ENCODE measurements around the gene NUCKS1. TPM values are rescaled to one million over a fixed set of nuclear protein-coding genes. Genes with fewer than 3 reads are reported as not detected.
A peak's percentile ranks its signal among the peaks of the same experiment; 100 is the strongest.

Gene NUCKS1
- total and polyA plus RNA-seq, 2 of the 8 experiments (the other 6 are each of a cell fraction or from before 2014, with no cell fraction given) = 126 to 461 TPM

DNA sequence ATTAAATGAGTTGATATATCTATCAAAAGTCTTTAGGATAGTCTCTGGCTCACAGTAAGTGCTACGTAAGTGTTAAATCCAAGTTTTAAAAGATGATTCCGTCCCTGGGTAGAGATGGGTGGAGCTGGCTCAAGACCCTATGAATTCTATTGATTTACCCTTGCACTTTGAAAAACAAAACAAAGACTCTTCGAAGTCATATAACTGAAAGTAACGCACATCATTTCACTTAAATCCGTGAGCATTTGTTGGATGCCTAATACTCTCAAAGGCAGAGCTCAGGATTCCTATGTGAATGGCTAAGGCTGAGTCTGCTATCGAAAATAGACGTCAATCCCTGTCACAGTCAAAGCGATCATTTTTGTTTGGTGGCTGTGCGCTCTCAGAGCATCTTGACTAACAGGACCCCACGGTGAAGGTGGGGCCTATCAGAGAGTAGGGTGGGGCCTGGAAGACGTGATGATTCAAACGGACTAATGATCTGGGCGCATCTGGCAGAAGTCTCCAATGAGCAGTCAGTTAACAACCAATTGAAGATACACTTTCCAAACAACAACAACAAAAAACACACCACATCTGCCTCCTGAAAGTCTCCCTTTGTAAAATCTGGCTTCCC is 1.2 kb upstream of the NUCKS1 start:
- Histone ChIP-seq H2BK5ac (ENCODE audit: low read depth, low read length) (no peak overlapping the region), H3K79me2 (ENCODE audit: control insufficient read depth in 1 of 2, insufficient read depth in 2 of 2, low read length in 2 of 2) (peaks cover 28 to 31% of the 10 kb centered on the region in 2 experiments), H3K4me2 (ENCODE audit: insufficient read depth in 1 of 2, low read depth in 2 of 2, low read length in 2 of 2) (peak overlapping the region; percentile 74 to 82; a peak in 1 of 4 replicates), H3K23ac (ENCODE audit: insufficient read length) (no peak overlapping the region), H3K27ac (ENCODE audit: low read depth, low read length) (no peak overlapping the region), H3K4ac (replicated peaks; ENCODE audit: insufficient read length, low read depth, low read length) (no peak overlapping the region), H3K18ac (ENCODE audit: extremely low read depth, low read length) (no peak overlapping the region), H3K14ac (ENCODE audit: insufficient read length) (no peak overlapping the region), H2BK15ac (ENCODE audit: low read length) (no peak overlapping the region), H2BK20ac (ENCODE audit: low read length) (no peak overlapping the region; the same call in 1 of the 2 replicates), H3K9me3 (ENCODE audit: insufficient read depth in 2 of 2, low read depth in 1 of 2, low read length in 1 of 2) (no peaks in the 10 kb centered on the region), H3K27me3 (replicated peaks in 1 of 4; ENCODE audit: control insufficient read depth in 3 of 4, extremely low read depth in 1 of 4, insufficient read depth in 3 of 4, low read length in 3 of 4) (no peaks in the 10 kb centered on the region), H3K79me1 (ENCODE audit: low read depth, low read length) (no peaks in the 10 kb centered on the region), H3K56ac (replicated peaks; ENCODE audit: insufficient read length, low read depth, low read length) (no peak overlapping the region), H3K36me3 (ENCODE audit: control insufficient read depth in 2 of 4, insufficient read depth in 4 of 4, low read length in 3 of 4) (peaks cover 0 to 7% (median 0%) of the 10 kb centered on the region in 4 experiments; a peak in 2 of 8 replicates), H4K8ac (ENCODE audit: extremely low read depth, insufficient read depth, low read length) (no peak overlapping the region), H2BK12ac (ENCODE audit: low read depth, low read length) (no peak overlapping the region; the same call in 1 of the 2 replicates), H2BK120ac (replicated peaks; ENCODE audit: low read depth, low read length) (no peak overlapping the region), H4K91ac (replicated peaks; ENCODE audit: insufficient read length, low read length) (no peak overlapping the region), H4K20me1 (replicated peaks in 1 of 2; ENCODE audit: control insufficient read depth in 1 of 2, insufficient read depth in 2 of 2, low read length in 2 of 2) (peaks cover 14 to 21% of the 10 kb centered on the region in 2 experiments), H3K23me2 (ENCODE audit: low read depth, low read length) (peaks cover 5% of the 10 kb centered on the region), H3K4me3 (ENCODE audit: extremely low read depth in 1 of 4, insufficient read depth in 2 of 4, low read depth in 3 of 4, low read length in 4 of 4) (peak overlapping the region in 1 of 4 experiments; percentile 97; a peak in 1 of 8 replicates), H3K9ac (replicated peaks in 1 of 4; ENCODE audit: extremely low read depth in 1 of 4, low read depth in 3 of 4, low read length in 3 of 4) (no peak overlapping the region; a peak in 1 of 7 replicates), H4K5ac (ENCODE audit: insufficient read length, low read depth, low read length) (no peak overlapping the region), H2AFZ (ENCODE audit: low read length) (no peak overlapping the region), H2AK5ac (ENCODE audit: low read depth, low read length) (no peak overlapping the region), H3K4me1 (replicated peaks in 1 of 4; ENCODE audit: control insufficient read depth in 3 of 4, insufficient read depth in 4 of 4, low read length in 3 of 4) (peaks cover 0 to 10% (median 4%) of the 10 kb centered on the region in 4 experiments; a peak in 4 of 7 replicates)
- ChIA-PET CTCF (ENCODE audit: partially characterized antibody) (interaction anchor here (0.6 to 1.3 kb wide), 3 partner anchors 8 to 350 kb away, joined by 3 read pairs; no protein-coding TSS in a partner anchor), POLR2A (ENCODE audit: partially characterized antibody) (interaction anchor here (0.6 to 1.2 kb wide), 3 partner anchors 36 to 128 kb away, joined by 3 to 4 read pairs (median 3); partner anchors contain the start of gene ELK4)
- WGBS, 2 experiments (ENCODE audit: extremely low coverage in 1 of 2, insufficient coverage in 1 of 2, insufficient read length in 1 of 2, insufficient replicate concordance in 2 of 2, low coverage in 1 of 2, low lambda C conversion rate in 2 of 2, missing lambda C conversion rate in 1 of 2) = 81% methylated on average over 13 of the region's 13 CpGs; no CpG with 5 or more reads in 1 of the 2 experiments
- FAIRE-seq (peak; percentile 90), DNase-seq (ENCODE audit: low read depth in 1 of 2, low spot score in 2 of 2) (no peak)
- TF ChIP-seq HDAC6 (IDR thresholded peaks at IDR 0.05; ENCODE audit: low read depth, low read length) (no peak), EP300 (IDR thresholded peaks at IDR 0.05; ENCODE audit: borderline replicate concordance in 1 of 2, low read depth in 2 of 2, low read length in 2 of 2) (no peak), RNF2 (IDR thresholded peaks at IDR 0.05; ENCODE audit: borderline replicate concordance, low read depth, low read length, missing control alignments, poor library complexity, severe bottlenecking) (no peak), SUZ12 (IDR thresholded peaks at IDR 0.05; ENCODE audit: low read length) (no peak), CHD1 (IDR thresholded peaks at IDR 0.05; ENCODE audit: low read depth, low read length) (no peak)
- TF ChIP-seq, protein P1, sequence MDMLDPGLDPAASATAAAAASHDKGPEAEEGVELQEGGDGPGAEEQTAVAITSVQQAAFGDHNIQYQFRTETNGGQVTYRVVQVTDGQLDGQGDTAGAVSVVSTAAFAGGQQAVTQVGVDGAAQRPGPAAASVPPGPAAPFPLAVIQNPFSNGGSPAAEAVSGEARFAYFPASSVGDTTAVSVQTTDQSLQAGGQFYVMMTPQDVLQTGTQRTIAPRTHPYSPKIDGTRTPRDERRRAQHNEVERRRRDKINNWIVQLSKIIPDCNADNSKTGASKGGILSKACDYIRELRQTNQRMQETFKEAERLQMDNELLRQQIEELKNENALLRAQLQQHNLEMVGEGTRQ (IDR thresholded peaks at IDR 0.05; ENCODE audit: low read length) = no peak

Data from H1 (cell line).